ENCODE data around the gene GJB3. TPM values are rescaled to one million over a fixed set of nuclear protein-coding genes. Genes with fewer than 3 reads are reported as not detected.
"Not testable (repeated sequence)": the region's sequence is repeated elsewhere in the genome, so short reads cannot be mapped to it uniquely, and the experiment has no call there.

The GJB3 gene
- total and polyA plus RNA-seq, 5 donors from 2014 or later: not detected

- H3K4me1 Mint-ChIP-seq: no peaks in the 10 kb centered on the region
- Histone ChIP-seq H3K9me3 (ENCODE audit: control insufficient read depth in 2 of 2, low read length in 2 of 2) (no peaks in the 10 kb centered on the region), H3K27me3 (ENCODE audit: control insufficient read depth, insufficient read depth, low read length) (no peaks in the 10 kb centered on the region), H3K27ac (ENCODE audit: insufficient read depth, low read length, poor library complexity, severe bottlenecking) (no peak overlapping the region), H3K4me3 (ENCODE audit: low read depth, low read length) (no peak overlapping the region), H3K36me3 (ENCODE audit: control insufficient read depth, insufficient read depth, low read length) (no peaks in the 10 kb centered on the region), H3K4me1 (ENCODE audit: control insufficient read depth, insufficient read depth, low read length, poor library complexity, severe bottlenecking) (no peaks in the 10 kb centered on the region)
- DNase-seq (no peak), ATAC-seq (ENCODE audit: low read depth in 2 of 2) (no peak)
- H3K27me3 Mint-ChIP-seq: peaks cover 11% of the 10 kb centered on the region
- H3K9me3 Mint-ChIP-seq: no peaks in the 10 kb centered on the region
- H3K36me3 Mint-ChIP-seq: no peaks in the 10 kb centered on the region
- no peak overlapping the region for H3K27ac Mint-ChIP-seq
- H3K4me3 Mint-ChIP-seq: no peak overlapping the region
Observed at GRCh38 chr1:34761776-34762307, 19.2 kb upstream of the GJB3 start.

GRCh38 chr1:34762474-34763141 lies 18.4 kb upstream of the GJB3 start:
- Mint-ChIP-seq H3K27ac (no peak overlapping the region), H3K4me1 (no peaks in the 10 kb centered on the region), H3K4me3 (no peak overlapping the region), H3K36me3 (no peaks in the 10 kb centered on the region), H3K27me3 (peaks cover 7% of the 10 kb centered on the region), H3K9me3 (no peaks in the 10 kb centered on the region)
- H3K27me3 ChIP-seq (ENCODE audit: control insufficient read depth, insufficient read depth, low read length): no peaks in the 10 kb centered on the region
- ATAC-seq (ENCODE audit: low read depth in 2 of 2) (no peak), DNase-seq (no peak)
- no peaks in the 10 kb centered on the region for H3K4me1 ChIP-seq (ENCODE audit: control insufficient read depth, insufficient read depth, low read length, poor library complexity, severe bottlenecking)
- no peak overlapping the region for H3K4me3 ChIP-seq (ENCODE audit: low read depth, low read length)
- no peaks in the 10 kb centered on the region for H3K9me3 ChIP-seq (ENCODE audit: control insufficient read depth in 2 of 2, low read length in 2 of 2)
- no peaks in the 10 kb centered on the region for H3K36me3 ChIP-seq (ENCODE audit: control insufficient read depth, insufficient read depth, low read length)
- no peak overlapping the region for H3K27ac ChIP-seq (ENCODE audit: insufficient read depth, low read length, poor library complexity, severe bottlenecking)

- Mint-ChIP-seq H3K27ac (no peak overlapping the region), H3K4me1 (no peaks in the 10 kb centered on the region)
Observed at GRCh38 chr1:34763142-34763781, 17.8 kb upstream of the GJB3 start.

GRCh38 chr1:34768856-34769255 lies 12.2 kb upstream of the GJB3 start:
- no peaks in the 10 kb centered on the region for H3K9me3 ChIP-seq (ENCODE audit: control insufficient read depth in 2 of 2, low read length in 2 of 2)
- H3K27me3 ChIP-seq (ENCODE audit: control insufficient read depth, insufficient read depth, low read length): no peaks in the 10 kb centered on the region
- no peaks in the 10 kb centered on the region for H3K27me3 Mint-ChIP-seq
- no peaks in the 10 kb centered on the region for H3K36me3 Mint-ChIP-seq
- H3K4me1 ChIP-seq (ENCODE audit: control insufficient read depth, insufficient read depth, low read length, poor library complexity, severe bottlenecking): no peaks in the 10 kb centered on the region
- DNase-seq (no peak), ATAC-seq (ENCODE audit: low read depth in 2 of 2) (no peak)
- H3K9me3 Mint-ChIP-seq: peaks cover 0 to 2% (median 0%) of the 10 kb centered on the region in 7 donors
- H3K4me3 ChIP-seq (ENCODE audit: low read depth, low read length): no peak overlapping the region
- H3K4me1 Mint-ChIP-seq: no peaks in the 10 kb centered on the region
- no peaks in the 10 kb centered on the region for H3K36me3 ChIP-seq (ENCODE audit: control insufficient read depth, insufficient read depth, low read length)
- no peak overlapping the region for H3K27ac Mint-ChIP-seq
- no peak overlapping the region for H3K27ac ChIP-seq (ENCODE audit: insufficient read depth, low read length, poor library complexity, severe bottlenecking)
- H3K4me3 Mint-ChIP-seq: no peak overlapping the region

More at GRCh38 chr1:34763142-34763781, 17.8 kb upstream of the GJB3 start:
- no peaks in the 10 kb centered on the region for H3K27me3 ChIP-seq (ENCODE audit: control insufficient read depth, insufficient read depth, low read length)
- H3K4me3 Mint-ChIP-seq: no peak overlapping the region
- H3K4me1 ChIP-seq (ENCODE audit: control insufficient read depth, insufficient read depth, low read length, poor library complexity, severe bottlenecking): no peaks in the 10 kb centered on the region
- ATAC-seq (ENCODE audit: low read depth in 2 of 2) (no peak), DNase-seq (no peak)
- no peaks in the 10 kb centered on the region for H3K9me3 Mint-ChIP-seq
- H3K4me3 ChIP-seq (ENCODE audit: low read depth, low read length): no peak overlapping the region
- H3K36me3 Mint-ChIP-seq: no peaks in the 10 kb centered on the region
- H3K27ac ChIP-seq (ENCODE audit: insufficient read depth, low read length, poor library complexity, severe bottlenecking): no peak overlapping the region
- peaks cover 4% of the 10 kb centered on the region for H3K27me3 Mint-ChIP-seq
- H3K36me3 ChIP-seq (ENCODE audit: control insufficient read depth, insufficient read depth, low read length): no peaks in the 10 kb centered on the region
- H3K9me3 ChIP-seq (ENCODE audit: control insufficient read depth in 2 of 2, low read length in 2 of 2): no peaks in the 10 kb centered on the region

GRCh38 chr1:34770891-34771504 lies 10.0 kb upstream of the GJB3 start:
- H3K27me3 ChIP-seq (ENCODE audit: control insufficient read depth, insufficient read depth, low read length): no peaks in the 10 kb centered on the region
- H3K9me3 Mint-ChIP-seq: peaks cover 0 to 2% (median 0%) of the 10 kb centered on the region in 7 donors
- no peaks in the 10 kb centered on the region for H3K4me1 Mint-ChIP-seq
- no peak overlapping the region for H3K4me3 ChIP-seq (ENCODE audit: low read depth, low read length)
- no peaks in the 10 kb centered on the region for H3K36me3 Mint-ChIP-seq
- no peak overlapping the region for H3K27ac ChIP-seq (ENCODE audit: insufficient read depth, low read length, poor library complexity, severe bottlenecking)
- no peak for DNase-seq
- no peak overlapping the region for H3K27ac Mint-ChIP-seq
- no peak for ATAC-seq (ENCODE audit: low read depth in 2 of 2)
- H3K27me3 Mint-ChIP-seq: no peaks in the 10 kb centered on the region
- no peaks in the 10 kb centered on the region for H3K9me3 ChIP-seq (ENCODE audit: control insufficient read depth in 2 of 2, low read length in 2 of 2)
- no peak overlapping the region for H3K4me3 Mint-ChIP-seq
- H3K36me3 ChIP-seq (ENCODE audit: control insufficient read depth, insufficient read depth, low read length): no peaks in the 10 kb centered on the region
- no peaks in the 10 kb centered on the region for H3K4me1 ChIP-seq (ENCODE audit: control insufficient read depth, insufficient read depth, low read length, poor library complexity, severe bottlenecking)

GRCh38 chr1:34771573-34772371 lies 9.2 kb upstream of the GJB3 start:
- Mint-ChIP-seq H3K27ac (no peak overlapping the region), H3K27me3 (no peaks in the 10 kb centered on the region), H3K4me3 (no peak overlapping the region)

GRCh38 chr1:34773114-34773513 lies 7.9 kb upstream of the GJB3 start:
- H3K9me3 ChIP-seq (ENCODE audit: control insufficient read depth in 2 of 2, low read length in 2 of 2); H3K4me1 Mint-ChIP-seq; H3K36me3 Mint-ChIP-seq; H3K9me3 Mint-ChIP-seq; H3K27me3 ChIP-seq (ENCODE audit: control insufficient read depth, insufficient read depth, low read length); ATAC-seq (ENCODE audit: low read depth in 2 of 2); H3K4me3 Mint-ChIP-seq; H3K27me3 Mint-ChIP-seq; H3K36me3 ChIP-seq (ENCODE audit: control insufficient read depth, insufficient read depth, low read length); DNase-seq; H3K4me3 ChIP-seq (ENCODE audit: low read depth, low read length); H3K4me1 ChIP-seq (ENCODE audit: control insufficient read depth, insufficient read depth, low read length, poor library complexity, severe bottlenecking); H3K27ac ChIP-seq (ENCODE audit: insufficient read depth, low read length, poor library complexity, severe bottlenecking); H3K27ac Mint-ChIP-seq: not testable (repeated sequence)

More at GRCh38 chr1:34771573-34772371, 9.2 kb upstream of the GJB3 start:
- H3K4me3 ChIP-seq (ENCODE audit: low read depth, low read length): no peak overlapping the region
- ATAC-seq (ENCODE audit: low read depth in 2 of 2) (no peak), DNase-seq (no peak)
- H3K4me1 ChIP-seq (ENCODE audit: control insufficient read depth, insufficient read depth, low read length, poor library complexity, severe bottlenecking): no peaks in the 10 kb centered on the region
- H3K27ac ChIP-seq (ENCODE audit: insufficient read depth, low read length, poor library complexity, severe bottlenecking): no peak overlapping the region
- no peaks in the 10 kb centered on the region for H3K9me3 ChIP-seq (ENCODE audit: control insufficient read depth in 2 of 2, low read length in 2 of 2)
- H3K27me3 ChIP-seq (ENCODE audit: control insufficient read depth, insufficient read depth, low read length): no peaks in the 10 kb centered on the region
- Mint-ChIP-seq H3K36me3 (no peaks in the 10 kb centered on the region), H3K4me1 (no peaks in the 10 kb centered on the region), H3K9me3 (peaks cover 0 to 2% (median 0%) of the 10 kb centered on the region in 7 donors)
- no peaks in the 10 kb centered on the region for H3K36me3 ChIP-seq (ENCODE audit: control insufficient read depth, insufficient read depth, low read length)

Measured in CD4-positive, CD25-positive, alpha-beta regulatory T cell (primary cell).